Neuronal stem cell (in vitro differentiated cells): Measurements from ENCODE around the gene DXO.

ENCODE experiments used
- DNase-seq: peaks from one replicate; pipeline ENCODE4 v3.0.0-alpha.2; 2013; ENCODE audit warnings: low spot score
- H2AFZ ChIP-seq: one replicate; pipeline ENCODE4 v1.6.1; 2013; ENCODE audit warnings: mild to moderate bottlenecking, low read length, inconsistent platforms
- H2AK5ac ChIP-seq: 2 replicates; pipeline ENCODE4 v1.6.1; 2013; ENCODE audit warnings: low read depth, mild to moderate bottlenecking, inconsistent platforms, low read length, moderate library complexity, mixed read lengths
- H2BK120ac ChIP-seq: 2 replicates; pipeline ENCODE4 v1.6.1; 2013; ENCODE audit warnings: low read depth, mild to moderate bottlenecking, inconsistent platforms, low read length, moderate library complexity, mixed read lengths
- H2BK12ac ChIP-seq: one replicate; pipeline ENCODE4 v1.6.1; 2013; ENCODE audit warnings: low read length, inconsistent platforms
- H2BK15ac ChIP-seq: 2 replicates; pipeline ENCODE4 v1.6.1; 2013; ENCODE audit warnings: mild to moderate bottlenecking, low read length, inconsistent platforms, mixed read lengths
- H2BK5ac ChIP-seq: one replicate; pipeline ENCODE4 v1.6.1; 2013; ENCODE audit warnings: inconsistent platforms, mild to moderate bottlenecking, low read length, moderate library complexity
- H3K14ac ChIP-seq: one replicate; pipeline ENCODE4 v1.6.1; 2013; ENCODE audit warnings: low read length, inconsistent platforms
- H3K18ac ChIP-seq: 2 replicates; pipeline ENCODE4 v1.6.1; 2013; ENCODE audit warnings: low read length, inconsistent platforms
- H3K23ac ChIP-seq: 2 replicates; pipeline ENCODE4 v1.6.1; 2013; ENCODE audit warnings: low read depth, mild to moderate bottlenecking, mixed read lengths, low read length, inconsistent platforms; ENCODE audit not compliant: poor library complexity
- H3K27ac ChIP-seq: replicated peaks from 3 replicates; pipeline ENCODE4 v1.5.1; 2013; ENCODE audit warnings: low read length, inconsistent platforms
- H3K27me3 ChIP-seq, 3 experiments: 2 replicates each; pipeline ENCODE4 v1.6.1; 2013; ENCODE audit warnings: low read length in 3 of 3, mild to moderate bottlenecking in 2 of 3, inconsistent platforms in 1 of 3, low read depth in 1 of 3, mixed read lengths in 1 of 3, moderate library complexity in 1 of 3; ENCODE audit not compliant: control insufficient read depth in 3 of 3, insufficient read depth in 3 of 3
- H3K36me3 ChIP-seq, 2 donors: replicated peaks in 1 of 2; 2 replicates each; pipeline ENCODE4 v1.6.1; 2013; ENCODE audit warnings: low read length in 2 of 2; ENCODE audit not compliant: control insufficient read depth in 2 of 2, insufficient read depth in 2 of 2
- H3K4ac ChIP-seq: 2 replicates; pipeline ENCODE4 v1.6.1; 2013; ENCODE audit warnings: inconsistent platforms, mild to moderate bottlenecking, low read length, moderate library complexity
- H3K4me1 ChIP-seq, 2 donors: 1 replicate in 1 of 2; 2 replicates in 1 of 2; pipeline ENCODE4 v1.6.1; 2013; ENCODE audit warnings: low read length in 2 of 2, low read depth in 1 of 2; ENCODE audit not compliant: control insufficient read depth in 2 of 2, insufficient read depth in 1 of 2
- H3K4me2 ChIP-seq: one replicate; pipeline ENCODE4 v1.6.1; 2013; ENCODE audit warnings: mild to moderate bottlenecking, low read length, inconsistent platforms; ENCODE audit not compliant: insufficient read depth, poor library complexity, severe bottlenecking
- H3K4me3 ChIP-seq, 2 donors: 2 replicates each; pipeline ENCODE4 v1.5.1; 2013; ENCODE audit warnings: low read length in 2 of 2, mild to moderate bottlenecking in 2 of 2, inconsistent platforms in 1 of 2, moderate library complexity in 1 of 2
- H3K79me1 ChIP-seq: one replicate; pipeline ENCODE4 v1.6.1; 2013; ENCODE audit warnings: low read depth, mild to moderate bottlenecking, inconsistent platforms, low read length, moderate library complexity
- H3K9ac ChIP-seq: one replicate; pipeline ENCODE4 v1.6.1; 2013; ENCODE audit warnings: mild to moderate bottlenecking, low read depth, low read length, inconsistent platforms; ENCODE audit not compliant: poor library complexity
- H3K9me3 ChIP-seq, 2 donors: replicated peaks in 1 of 2; 2 replicates each; pipeline versions ENCODE3 to v1.6.1; 2013; ENCODE audit warnings: low read length in 2 of 2, mild to moderate bottlenecking in 2 of 2, inconsistent platforms in 1 of 2, low read depth in 1 of 2, mixed read lengths in 1 of 2, moderate library complexity in 1 of 2; ENCODE audit not compliant: control insufficient read depth in 2 of 2, insufficient read depth in 1 of 2
- H4K8ac ChIP-seq: one replicate; pipeline ENCODE4 v1.6.1; 2013; ENCODE audit warnings: low read depth, mild to moderate bottlenecking, inconsistent platforms, low read length, moderate library complexity
- H4K91ac ChIP-seq: one replicate; pipeline ENCODE4 v1.6.1; 2013; ENCODE audit warnings: low read length, low read depth, mild to moderate bottlenecking, inconsistent platforms; ENCODE audit not compliant: poor library complexity
- WGBS, 2 donors: extraction: QIAGEN DNeasy Blood & Tissue Kit; methylation state at CpG; one replicate each; pipeline ENCODE4 v1.1.7; 2013; ENCODE audit warnings: missing lambda C conversion rate in 2 of 2, mixed read lengths in 1 of 2; ENCODE audit not compliant: insufficient read length in 2 of 2, insufficient replicate concordance in 1 of 2; ENCODE audit errors: extremely low coverage in 2 of 2; 5-methylcytosine and 5-hydroxymethylcytosine counted together

DXO gene

DNA sequence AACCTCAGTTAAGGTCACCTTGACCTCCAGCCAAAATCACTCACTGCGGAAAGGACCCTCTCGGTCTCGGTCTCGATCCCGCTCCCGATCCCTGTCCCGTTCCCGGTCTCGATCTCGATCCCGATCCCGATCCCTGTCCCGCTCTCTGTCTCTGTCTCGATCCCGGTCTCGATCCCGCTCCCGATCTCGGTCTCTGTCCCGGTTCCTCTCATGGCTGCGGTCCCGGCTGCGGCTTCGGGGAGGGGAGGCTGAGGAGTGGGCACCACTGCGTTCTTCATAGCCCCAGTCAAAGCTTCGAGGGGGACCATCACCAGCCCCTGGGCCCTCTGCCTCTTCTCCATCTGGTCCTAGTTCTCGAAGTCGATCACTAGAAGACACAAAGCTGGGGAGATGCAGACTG is 17.4 kb downstream of the DXO start:
- no CpG with 5 or more reads among the region's 28 CpGs for WGBS, 2 donors
- H3K27ac ChIP-seq: no peak overlapping the region
- H3K4me3 ChIP-seq: no peak overlapping the region
- no peak for DNase-seq
- H3K27me3 ChIP-seq: no peaks in the 10 kb centered on the region
- no peak overlapping the region for H2BK12ac ChIP-seq
- no peak overlapping the region for H3K18ac ChIP-seq
- no peaks in the 10 kb centered on the region for H3K9me3 ChIP-seq
- H2AFZ ChIP-seq: no peak overlapping the region
- no peak overlapping the region for H4K91ac ChIP-seq
- peaks cover 43 to 72% of the 10 kb centered on the region in 2 donors for H3K36me3 ChIP-seq
- H2BK15ac ChIP-seq: no peak overlapping the region
- no peak overlapping the region for H2AK5ac ChIP-seq
- H3K4ac ChIP-seq: no peak overlapping the region
- H3K9ac ChIP-seq: no peak overlapping the region
- H3K4me2 ChIP-seq: no peak overlapping the region
- H3K14ac ChIP-seq: no peak overlapping the region
- no peak overlapping the region for H2BK120ac ChIP-seq
- H4K8ac ChIP-seq: no peak overlapping the region
- H3K23ac ChIP-seq: no peak overlapping the region
- peaks cover 8% of the 10 kb centered on the region for H3K79me1 ChIP-seq
- H2BK5ac ChIP-seq: no peak overlapping the region
- peaks cover 9 to 10% of the 10 kb centered on the region in 2 donors for H3K4me1 ChIP-seq

DNA sequence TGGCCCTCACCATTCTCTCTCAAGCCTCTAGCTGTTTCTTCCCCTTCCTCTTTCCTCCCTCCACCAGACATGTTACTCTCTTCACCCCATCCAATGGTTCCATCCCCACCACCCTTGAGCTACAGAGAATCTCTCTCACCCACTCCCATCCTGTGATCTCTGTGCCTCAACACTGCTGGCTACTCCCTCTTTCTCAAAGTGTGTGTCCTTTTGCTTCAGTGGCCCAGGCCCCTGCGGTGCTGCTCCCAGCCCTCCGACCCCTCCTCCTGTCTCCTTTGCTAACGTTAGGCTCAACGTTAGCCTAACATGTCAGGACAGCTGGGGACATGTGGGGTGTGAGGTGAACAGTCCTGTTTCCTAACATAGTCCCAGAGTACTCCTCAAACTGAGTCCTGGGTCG is 19.0 kb downstream of the DXO start:
- peak overlapping the region; percentile 9 for H3K27ac ChIP-seq
- no peaks in the 10 kb centered on the region for H3K79me1 ChIP-seq
- no peaks in the 10 kb centered on the region for H3K9me3 ChIP-seq
- H4K8ac ChIP-seq: no peak overlapping the region
- H4K91ac ChIP-seq: no peak overlapping the region
- H3K4me1 ChIP-seq: peaks cover 2% of the 10 kb centered on the region in 2 donors
- peaks cover 43 to 72% of the 10 kb centered on the region in 2 donors for H3K36me3 ChIP-seq
- no peak for DNase-seq
- H2AK5ac ChIP-seq: no peak overlapping the region
- no CpG with 5 or more reads among the region's 5 CpGs for WGBS, 2 donors
- H2BK15ac ChIP-seq: no peak overlapping the region
- no peak overlapping the region for H2BK12ac ChIP-seq
- H3K4me3 ChIP-seq: no peak overlapping the region
- H2BK5ac ChIP-seq: no peak overlapping the region
- H3K4ac ChIP-seq: no peak overlapping the region
- H3K23ac ChIP-seq: no peak overlapping the region
- H2AFZ ChIP-seq: no peak overlapping the region
- H3K4me2 ChIP-seq: no peak overlapping the region
- no peak overlapping the region for H3K14ac ChIP-seq
- H2BK120ac ChIP-seq: no peak overlapping the region
- H3K27me3 ChIP-seq: no peaks in the 10 kb centered on the region
- no peak overlapping the region for H3K18ac ChIP-seq
- H3K9ac ChIP-seq: no peak overlapping the region

DNA sequence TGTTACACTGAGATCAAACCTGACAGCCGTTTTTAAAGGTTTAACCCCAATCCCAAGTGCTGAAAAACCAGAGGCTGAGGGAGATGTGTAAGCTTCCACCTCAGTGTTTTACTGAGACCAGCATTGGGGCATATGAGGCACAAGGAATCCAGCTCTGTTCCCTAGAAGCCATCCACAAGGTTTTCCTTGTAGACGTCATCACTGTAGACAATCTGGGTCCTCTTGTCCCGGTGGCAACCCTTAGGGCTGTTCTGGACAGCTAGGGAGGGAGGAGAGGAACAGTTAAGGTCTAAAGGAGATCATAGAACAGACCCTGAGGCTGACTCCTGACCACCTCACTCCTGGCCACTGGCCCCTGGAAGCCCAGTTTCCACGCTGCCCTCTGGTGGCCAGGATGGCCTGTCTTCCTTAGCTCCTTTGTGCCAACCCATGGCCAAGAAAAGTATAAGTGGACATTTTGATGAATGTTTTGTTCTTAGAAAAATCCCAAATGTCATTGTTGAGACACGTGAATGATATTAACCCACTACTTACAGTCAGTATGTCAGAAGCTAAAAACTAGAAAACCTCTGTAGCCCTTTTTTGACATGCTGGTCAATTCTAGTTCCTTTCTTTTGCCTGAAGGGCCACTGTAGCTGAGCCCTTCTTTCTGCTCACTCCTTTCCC is 19.7 kb downstream of the DXO start:
- Histone ChIP-seq H3K9ac (no peak overlapping the region), H3K4me3 (no peak overlapping the region), H3K18ac (no peak overlapping the region), H2BK120ac (no peak overlapping the region), H2AFZ (no peak overlapping the region), H4K8ac (no peak overlapping the region), H3K9me3 (no peaks in the 10 kb centered on the region), H3K14ac (no peak overlapping the region), H3K4ac (no peak overlapping the region), H3K27me3 (no peaks in the 10 kb centered on the region), H2BK5ac (no peak overlapping the region), H3K27ac (no peak overlapping the region), H3K36me3 (peaks cover 43 to 70% of the 10 kb centered on the region in 2 donors), H2BK15ac (no peak overlapping the region), H2AK5ac (no peak overlapping the region), H3K23ac (no peak overlapping the region), H4K91ac (no peak overlapping the region), H3K4me1 (no peaks in the 10 kb centered on the region), H2BK12ac (no peak overlapping the region), H3K4me2 (no peak overlapping the region), H3K79me1 (no peaks in the 10 kb centered on the region)
- peak; percentile 53 for DNase-seq
- no CpG with 5 or more reads among the region's 5 CpGs for WGBS, 2 donors

- H3K27me3 ChIP-seq: no peaks in the 10 kb centered on the region
- no peaks in the 10 kb centered on the region for H3K79me1 ChIP-seq
- peaks cover 0 to 1% of the 10 kb centered on the region in 2 donors for H3K9me3 ChIP-seq
- H2AK5ac ChIP-seq: no peak overlapping the region
- no peak overlapping the region for H4K91ac ChIP-seq
- no peak overlapping the region for H3K23ac ChIP-seq
- no peak overlapping the region for H2BK15ac ChIP-seq
- no peak overlapping the region for H3K9ac ChIP-seq
- H3K4me1 ChIP-seq: peaks cover 4 to 15% of the 10 kb centered on the region in 2 donors
- no peak overlapping the region for H4K8ac ChIP-seq
- no peak overlapping the region for H3K14ac ChIP-seq
- no peak overlapping the region for H3K4me2 ChIP-seq
- H2BK120ac ChIP-seq: no peak overlapping the region
- H2AFZ ChIP-seq: no peak overlapping the region
- no peak overlapping the region for H3K4ac ChIP-seq
- no peak overlapping the region for H2BK5ac ChIP-seq
- no peak overlapping the region for H3K18ac ChIP-seq
- H3K36me3 ChIP-seq: peaks cover 36 to 50% of the 10 kb centered on the region in 2 donors
- H3K4me3 ChIP-seq: peak overlapping the region in 1 of 2 donors; percentile 29
- H3K27ac ChIP-seq: no peak overlapping the region
- no peak overlapping the region for H2BK12ac ChIP-seq
- no CpG with 5 or more reads among the region's 7 CpGs for WGBS, 2 donors
- DNase-seq: no peak
Measured at GRCh38 chr6:31949926-31950548, 21.9 kb downstream of the DXO start.
